ENCODE results near the gene GGNBP2. TPM values are rescaled to one million over a fixed set of nuclear protein-coding genes. Genes with fewer than 3 reads are reported as not detected.

GGNBP2 gene
- total RNA-seq, 6 experiments from 2014 or later: 53.1 to 62.8 (median 54.2) TPM

DNA sequence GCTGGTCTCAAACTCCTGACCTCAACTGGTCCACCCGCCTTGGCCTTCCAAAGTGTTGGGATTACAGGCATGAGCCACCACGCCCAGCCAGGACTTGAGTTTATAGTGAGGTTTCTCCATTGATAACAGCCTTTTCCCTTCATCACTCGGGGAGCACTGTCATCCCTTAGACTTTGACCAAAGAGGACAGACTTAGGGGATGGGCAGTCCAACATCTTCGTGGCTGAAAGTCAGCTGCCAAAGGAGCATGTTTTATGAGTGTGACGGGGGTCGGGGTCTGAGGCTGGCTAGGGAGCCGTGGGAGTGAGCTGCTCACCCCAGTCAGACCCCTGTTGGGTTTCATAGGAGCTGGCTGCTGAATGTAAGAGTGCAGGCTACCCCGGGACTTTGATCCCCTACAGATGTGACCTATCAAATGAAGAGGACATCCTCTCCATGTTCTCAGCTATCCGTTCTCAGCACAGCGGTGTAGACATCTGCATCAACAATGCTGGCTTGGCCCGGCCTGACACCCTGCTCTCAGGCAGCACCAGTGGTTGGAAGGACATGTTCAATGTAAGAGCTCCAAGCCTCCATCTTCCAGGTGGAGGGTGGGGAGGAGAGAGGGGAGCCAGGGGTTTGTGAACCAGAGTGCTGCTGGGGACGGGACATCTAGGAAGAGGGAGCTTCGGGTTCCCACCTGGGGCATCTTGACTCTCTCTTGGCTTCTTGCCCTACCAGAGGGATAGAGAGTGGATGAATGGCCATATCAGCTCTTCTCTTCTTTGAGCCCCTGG, 50.1 kb downstream of the GGNBP2 start:
- Mint-ChIP-seq H3K4me1 (ENCODE audit: low read depth) (peaks cover 21% of the 10 kb centered on the region), H3K4me3 (no peak overlapping the region), H3K9me3 (no peaks in the 10 kb centered on the region), H3K27me3 (ENCODE audit: insufficient read depth) (peaks cover 11% of the 10 kb centered on the region), H3K27ac (no peak overlapping the region), H3K36me3 (ENCODE audit: low read depth) (peaks cover 9% of the 10 kb centered on the region)
- no peak for DNase-seq
- TF ChIP-seq, protein P1, sequence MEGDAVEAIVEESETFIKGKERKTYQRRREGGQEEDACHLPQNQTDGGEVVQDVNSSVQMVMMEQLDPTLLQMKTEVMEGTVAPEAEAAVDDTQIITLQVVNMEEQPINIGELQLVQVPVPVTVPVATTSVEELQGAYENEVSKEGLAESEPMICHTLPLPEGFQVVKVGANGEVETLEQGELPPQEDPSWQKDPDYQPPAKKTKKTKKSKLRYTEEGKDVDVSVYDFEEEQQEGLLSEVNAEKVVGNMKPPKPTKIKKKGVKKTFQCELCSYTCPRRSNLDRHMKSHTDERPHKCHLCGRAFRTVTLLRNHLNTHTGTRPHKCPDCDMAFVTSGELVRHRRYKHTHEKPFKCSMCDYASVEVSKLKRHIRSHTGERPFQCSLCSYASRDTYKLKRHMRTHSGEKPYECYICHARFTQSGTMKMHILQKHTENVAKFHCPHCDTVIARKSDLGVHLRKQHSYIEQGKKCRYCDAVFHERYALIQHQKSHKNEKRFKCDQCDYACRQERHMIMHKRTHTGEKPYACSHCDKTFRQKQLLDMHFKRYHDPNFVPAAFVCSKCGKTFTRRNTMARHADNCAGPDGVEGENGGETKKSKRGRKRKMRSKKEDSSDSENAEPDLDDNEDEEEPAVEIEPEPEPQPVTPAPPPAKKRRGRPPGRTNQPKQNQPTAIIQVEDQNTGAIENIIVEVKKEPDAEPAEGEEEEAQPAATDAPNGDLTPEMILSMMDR (IDR thresholded peaks at IDR 0.05): no peak

DNA sequence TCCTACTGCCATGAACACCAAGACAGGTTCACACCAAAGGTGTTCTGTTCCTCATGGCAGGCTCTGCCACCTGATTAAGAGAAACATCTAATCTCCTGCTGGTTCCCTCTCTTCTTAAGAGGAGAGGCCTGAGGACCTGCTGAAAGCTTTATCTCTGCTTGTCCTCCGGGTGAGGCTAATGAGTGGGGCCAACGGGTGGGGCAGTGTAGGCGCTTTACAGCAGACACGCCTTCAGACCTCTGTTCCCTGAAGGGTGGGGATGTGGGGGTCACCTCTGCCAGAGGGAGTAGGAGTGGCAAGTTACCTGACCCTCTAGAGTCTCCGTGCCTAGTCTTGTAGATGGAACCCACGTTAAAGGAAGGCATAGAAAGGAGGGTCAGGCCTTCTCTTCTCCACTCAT, 52.5 kb downstream of the GGNBP2 start:
- H3K27ac Mint-ChIP-seq: no peak overlapping the region
- no peaks in the 10 kb centered on the region for H3K36me3 Mint-ChIP-seq (ENCODE audit: low read depth)
- no peak for DNase-seq
- H3K4me1 Mint-ChIP-seq (ENCODE audit: low read depth): peaks cover 26% of the 10 kb centered on the region
- peaks cover 6% of the 10 kb centered on the region; the same call in 1 of the 2 replicates for H3K27me3 Mint-ChIP-seq (ENCODE audit: insufficient read depth)
- H3K4me3 Mint-ChIP-seq: no peak overlapping the region
- TF ChIP-seq, protein P1 (IDR thresholded peaks at IDR 0.05): no peak
- H3K9me3 Mint-ChIP-seq: no peaks in the 10 kb centered on the region

DNA sequence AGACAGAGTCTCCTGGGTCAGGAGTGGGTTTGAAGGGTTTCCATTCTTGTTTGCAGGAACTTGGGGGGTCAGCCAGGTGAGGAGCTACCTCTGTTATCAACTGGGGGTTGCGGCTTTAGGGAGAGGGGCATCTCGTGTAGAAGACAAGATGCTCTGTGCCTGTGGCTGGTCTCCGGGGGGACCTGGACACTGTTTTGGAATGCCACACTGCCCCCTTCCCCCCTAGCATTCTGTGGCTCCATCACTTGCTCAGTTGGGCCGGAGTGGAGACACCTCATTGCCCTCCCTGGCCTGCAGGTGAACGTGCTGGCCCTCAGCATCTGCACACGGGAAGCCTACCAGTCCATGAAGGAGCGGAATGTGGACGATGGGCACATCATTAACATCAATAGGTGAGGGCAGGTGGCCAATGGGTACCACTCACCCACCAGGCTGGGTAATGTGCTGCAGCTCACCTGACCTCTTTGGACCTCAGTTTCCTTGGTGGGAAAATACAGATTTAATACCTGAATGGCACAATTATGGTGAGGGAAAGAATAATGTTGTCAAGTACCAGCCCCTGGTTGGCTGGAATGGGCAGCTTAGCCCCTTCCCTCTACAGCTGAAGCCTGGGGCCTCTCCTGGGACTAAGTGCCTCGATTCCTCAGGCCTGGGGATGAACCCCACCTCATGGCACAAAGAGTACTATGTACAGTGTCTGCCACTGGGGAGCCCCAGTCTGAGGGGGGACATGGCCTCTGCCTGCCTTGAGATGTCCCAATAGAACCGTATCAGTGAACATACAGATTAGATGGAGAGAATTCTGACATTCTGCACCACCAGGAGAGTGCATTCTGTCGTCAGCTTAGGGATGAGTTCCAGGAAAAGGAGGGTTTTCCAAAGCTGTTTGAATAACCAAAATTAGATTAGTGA, 53.4 kb downstream of the GGNBP2 start:
- no peak overlapping the region for H3K4me3 Mint-ChIP-seq
- H3K9me3 Mint-ChIP-seq: no peaks in the 10 kb centered on the region
- no peak for DNase-seq
- no peaks in the 10 kb centered on the region for H3K36me3 Mint-ChIP-seq (ENCODE audit: low read depth)
- no peaks in the 10 kb centered on the region for H3K27me3 Mint-ChIP-seq (ENCODE audit: insufficient read depth)
- H3K4me1 Mint-ChIP-seq (ENCODE audit: low read depth): peaks cover 24% of the 10 kb centered on the region
- H3K27ac Mint-ChIP-seq: no peak overlapping the region
- TF ChIP-seq, protein P1 (IDR thresholded peaks at IDR 0.05): no peak; the same call in 1 of the 2 replicates

DNA sequence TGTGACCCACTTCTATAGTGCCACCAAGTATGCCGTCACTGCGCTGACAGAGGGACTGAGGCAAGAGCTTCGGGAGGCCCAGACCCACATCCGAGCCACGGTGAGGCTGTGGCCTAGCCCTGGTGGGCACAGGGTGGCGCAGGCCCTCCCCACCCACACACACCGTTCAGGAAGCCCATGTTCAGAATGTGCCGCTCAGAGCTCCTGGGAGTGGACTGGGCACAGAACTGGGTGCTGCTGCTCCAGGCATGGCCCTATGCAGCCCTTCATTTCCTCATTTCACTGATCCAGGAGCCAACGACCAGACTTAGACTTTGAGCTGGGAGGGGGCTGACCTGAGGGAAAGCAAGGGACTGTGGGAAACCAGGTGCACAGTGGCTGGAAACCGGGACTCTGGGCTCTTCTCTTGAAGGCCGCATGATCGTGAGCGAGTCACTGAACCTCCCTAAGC, 54.3 kb downstream of the GGNBP2 start:
- peaks cover 24% of the 10 kb centered on the region for H3K4me1 Mint-ChIP-seq (ENCODE audit: low read depth)
- no peaks in the 10 kb centered on the region for H3K36me3 Mint-ChIP-seq (ENCODE audit: low read depth)
- H3K27ac Mint-ChIP-seq: no peak overlapping the region
- TF ChIP-seq, protein P1 (IDR thresholded peaks at IDR 0.05): no peak
- H3K4me3 Mint-ChIP-seq: no peak overlapping the region
- no peaks in the 10 kb centered on the region for H3K9me3 Mint-ChIP-seq
- no peaks in the 10 kb centered on the region for H3K27me3 Mint-ChIP-seq (ENCODE audit: insufficient read depth)
- DNase-seq: no peak

DNA sequence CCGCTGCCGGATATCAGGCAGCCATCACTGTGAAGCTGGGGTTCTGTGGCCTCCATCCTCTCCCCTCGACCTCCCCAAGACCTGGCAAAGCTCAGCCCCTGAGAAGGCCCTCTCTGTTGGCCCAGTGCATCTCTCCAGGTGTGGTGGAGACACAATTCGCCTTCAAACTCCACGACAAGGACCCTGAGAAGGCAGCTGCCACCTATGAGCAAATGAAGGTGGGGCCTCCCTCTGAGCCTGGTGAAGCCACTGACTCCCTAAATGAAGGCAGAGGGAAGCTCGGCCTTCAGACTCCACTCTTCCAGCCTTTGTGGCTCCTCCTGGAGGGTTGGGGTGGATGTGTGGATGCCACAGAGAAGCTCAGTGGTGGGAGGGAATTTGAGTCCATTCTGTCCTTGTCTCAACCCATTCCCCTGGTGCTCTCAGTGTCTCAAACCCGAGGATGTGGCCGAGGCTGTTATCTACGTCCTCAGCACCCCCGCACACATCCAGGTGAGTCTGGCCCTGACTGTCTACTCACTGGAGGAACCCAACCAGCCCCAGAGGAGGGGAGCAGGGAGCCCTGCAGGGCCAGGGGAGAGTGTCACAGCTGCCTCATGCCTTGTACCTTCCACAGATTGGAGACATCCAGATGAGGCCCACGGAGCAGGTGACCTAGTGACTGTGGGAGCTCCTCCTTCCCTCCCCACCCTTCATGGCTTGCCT, 55.0 kb downstream of the GGNBP2 start:
- Mint-ChIP-seq H3K36me3 (ENCODE audit: low read depth) (no peaks in the 10 kb centered on the region), H3K4me1 (ENCODE audit: low read depth) (peaks cover 30% of the 10 kb centered on the region), H3K9me3 (no peaks in the 10 kb centered on the region), H3K27ac (0 out of 2 replicates have a peak overlapping the region, but pooled peaks have one; percentile 92), H3K27me3 (ENCODE audit: insufficient read depth) (no peaks in the 10 kb centered on the region), H3K4me3 (peak overlapping the region; percentile 94; the same call in 1 of the 2 replicates)
- no peak for DNase-seq
- TF ChIP-seq, protein P1 (IDR thresholded peaks at IDR 0.05): no peak

Data from HFFc6 (cell line).